Smooth muscle cell (in vitro differentiated cells): Measurements from ENCODE around the gene AKNAD1. TPM values are rescaled to one million over a fixed set of nuclear protein-coding genes. Genes with fewer than 3 reads are reported as not detected.

Experiments
- DNase-seq: peaks from one replicate; lab custom pipeline; 2025; ENCODE audit not compliant: unreplicated experiment; lab: John Stamatoyannopoulos, UW
- H2AFZ ChIP-seq: fragments of 200-600 bp; sonication (generic); 2 replicates; pipeline ENCODE4 v1.6.0; 2016; ENCODE audit warnings: antibody characterized with exemption, low read depth, mild to moderate bottlenecking
- H3F3A ChIP-seq: fragments of 200-600 bp; sonication (generic); 2 replicates; pipeline ENCODE4 v1.6.0; 2017; ENCODE audit warnings: antibody characterized with exemption, low read depth
- H3K27ac ChIP-seq: fragments of 200-600 bp; sonication (generic); 2 replicates; pipeline ENCODE4 v1.5.1; 2016; ENCODE audit warnings: low read depth, mild to moderate bottlenecking
- H3K27me3 ChIP-seq: fragments of 200-600 bp; sonication (generic); 2 replicates; pipeline ENCODE4 v1.6.1; 2016; ENCODE audit warnings: low read depth, mild to moderate bottlenecking
- H3K36me3 ChIP-seq: fragments of 200-600 bp; sonication (generic); 2 replicates; pipeline ENCODE4 v1.5.1; 2016; ENCODE audit warnings: low read depth
- H3K4me1 ChIP-seq: fragments of 200-600 bp; sonication (generic); 2 replicates; pipeline ENCODE4 v1.5.1; 2016; ENCODE audit warnings: low read depth
- H3K4me2 ChIP-seq: fragments of 200-600 bp; sonication (generic); 2 replicates; pipeline ENCODE4 v1.6.0; 2016; ENCODE audit warnings: mild to moderate bottlenecking
- H3K4me3 ChIP-seq: fragments of 200-600 bp; sonication (generic); 2 replicates; pipeline ENCODE4 v1.5.1; 2016; ENCODE audit warnings: mild to moderate bottlenecking
- H3K79me2 ChIP-seq: fragments of 200-600 bp; sonication (generic); 2 replicates; pipeline ENCODE4 v1.6.0; 2016; ENCODE audit warnings: low read depth, mild to moderate bottlenecking
- H3K9ac ChIP-seq: fragments of 200-600 bp; sonication (generic); 2 replicates; pipeline ENCODE4 v1.6.0; 2016; ENCODE audit warnings: low read depth
- H3K9me3 ChIP-seq: fragments of 200-600 bp; sonication (generic); replicated peaks from 2 replicates; pipeline ENCODE4 v1.5.1; 2016; ENCODE audit warnings: low read depth
- H4K20me1 ChIP-seq: fragments of 200-600 bp; sonication (generic); 2 replicates; pipeline ENCODE4 v1.6.0; 2016; ENCODE audit warnings: low read depth
- WGBS: methylation state at CpG from one replicate; pipeline ENCODE4 v1.1.7; 2016; ENCODE audit warnings: low lambda C conversion rate; 5-methylcytosine and 5-hydroxymethylcytosine counted together
- polyA plus RNA-seq: library from polyadenylated mRNA; unstranded; fragments of >200 nt; fragmentation: Nextera tagmentation; extraction: Ambion mirVana; gene quantifications from 2 replicates; pipeline ENCODE4 v1.2.1, GENCODE V29; 2016
- total RNA-seq: library from RNA; depleted of rRNA; stranded (reverse); fragments of >200 nt; gene quantifications from 2 replicates; pipeline ENCODE4 v1.2.3, GENCODE V29; 2014
- TF ChIP-seq, protein P1 (sequence below): fragments of 200-600 bp; sonication (generic); IDR thresholded peaks from 2 replicates; pipeline ENCODE4 v1.5.1; 2017; ENCODE audit warnings: borderline replicate concordance, mild to moderate bottlenecking, antibody characterized with exemption; ENCODE audit not compliant: insufficient read depth, poor library complexity, severe bottlenecking

The AKNAD1 gene
- total and polyA plus RNA-seq, 2 experiments from 2014 or later: 0.40 TPM; not detected in 1

DNA sequence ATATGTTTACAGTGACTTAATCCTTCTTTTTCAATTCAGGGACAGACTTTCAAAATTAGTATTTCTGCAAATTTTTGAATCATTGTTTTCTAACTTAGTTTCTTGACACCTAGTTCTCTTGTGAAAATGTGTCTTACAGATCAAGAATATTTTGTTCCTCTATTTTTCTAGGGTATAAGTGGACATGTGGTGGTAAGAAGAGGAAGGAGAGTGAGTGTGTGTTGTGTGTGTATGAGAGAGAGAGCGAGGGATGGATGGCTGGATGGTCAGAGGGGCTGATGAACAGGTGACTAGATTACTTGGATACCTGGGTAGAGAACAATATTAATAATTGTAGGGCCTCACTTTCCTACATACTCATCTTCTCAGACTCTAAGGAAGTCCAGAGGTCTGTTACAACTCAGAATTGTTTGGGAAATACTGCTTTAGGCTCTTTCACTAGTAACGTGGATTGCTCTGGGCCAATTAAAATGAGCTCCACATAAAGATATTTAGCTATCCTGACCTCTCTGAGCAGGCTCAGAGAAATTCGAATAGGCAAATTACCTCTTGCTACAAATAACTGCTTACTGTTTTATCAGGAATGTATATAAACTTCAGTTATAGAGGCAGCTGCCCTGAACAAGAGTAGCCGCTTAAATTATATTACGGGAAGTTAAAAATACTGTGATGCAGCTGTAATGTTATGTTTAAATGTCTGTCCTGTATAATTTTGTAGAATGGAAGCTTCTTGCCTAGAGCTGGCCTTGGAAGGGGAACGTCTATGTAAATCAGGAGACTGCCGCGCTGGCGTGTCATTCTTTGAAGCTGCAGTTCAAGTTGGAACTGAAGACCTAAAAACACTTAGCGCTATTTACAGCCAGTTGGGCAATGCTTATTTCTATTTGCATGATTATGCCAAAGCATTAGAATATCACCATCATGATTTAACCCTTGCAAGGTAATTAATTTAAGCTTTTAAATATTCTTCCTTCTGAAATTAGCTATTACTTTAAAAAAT lies 39.6 kb upstream of the AKNAD1 start:
- H3K27me3 ChIP-seq: no peaks in the 10 kb centered on the region
- H3K79me2 ChIP-seq: peaks cover under 1% of the 10 kb centered on the region
- no peaks in the 10 kb centered on the region for H3K9me3 ChIP-seq
- no peak overlapping the region for H3K27ac ChIP-seq
- 47% methylated on average over 10 of the region's 10 CpGs for WGBS
- no peak overlapping the region for H3K9ac ChIP-seq
- H3K4me1 ChIP-seq: no peaks in the 10 kb centered on the region
- no peaks in the 10 kb centered on the region for H3K36me3 ChIP-seq
- no peak for DNase-seq
- H3K4me2 ChIP-seq: no peak overlapping the region
- TF ChIP-seq, protein P1, sequence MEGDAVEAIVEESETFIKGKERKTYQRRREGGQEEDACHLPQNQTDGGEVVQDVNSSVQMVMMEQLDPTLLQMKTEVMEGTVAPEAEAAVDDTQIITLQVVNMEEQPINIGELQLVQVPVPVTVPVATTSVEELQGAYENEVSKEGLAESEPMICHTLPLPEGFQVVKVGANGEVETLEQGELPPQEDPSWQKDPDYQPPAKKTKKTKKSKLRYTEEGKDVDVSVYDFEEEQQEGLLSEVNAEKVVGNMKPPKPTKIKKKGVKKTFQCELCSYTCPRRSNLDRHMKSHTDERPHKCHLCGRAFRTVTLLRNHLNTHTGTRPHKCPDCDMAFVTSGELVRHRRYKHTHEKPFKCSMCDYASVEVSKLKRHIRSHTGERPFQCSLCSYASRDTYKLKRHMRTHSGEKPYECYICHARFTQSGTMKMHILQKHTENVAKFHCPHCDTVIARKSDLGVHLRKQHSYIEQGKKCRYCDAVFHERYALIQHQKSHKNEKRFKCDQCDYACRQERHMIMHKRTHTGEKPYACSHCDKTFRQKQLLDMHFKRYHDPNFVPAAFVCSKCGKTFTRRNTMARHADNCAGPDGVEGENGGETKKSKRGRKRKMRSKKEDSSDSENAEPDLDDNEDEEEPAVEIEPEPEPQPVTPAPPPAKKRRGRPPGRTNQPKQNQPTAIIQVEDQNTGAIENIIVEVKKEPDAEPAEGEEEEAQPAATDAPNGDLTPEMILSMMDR: no peak
- no peak overlapping the region for H3K4me3 ChIP-seq
- H2AFZ ChIP-seq: no peak overlapping the region
- no peaks in the 10 kb centered on the region for H4K20me1 ChIP-seq
- no peaks in the 10 kb centered on the region for H3F3A ChIP-seq

DNA sequence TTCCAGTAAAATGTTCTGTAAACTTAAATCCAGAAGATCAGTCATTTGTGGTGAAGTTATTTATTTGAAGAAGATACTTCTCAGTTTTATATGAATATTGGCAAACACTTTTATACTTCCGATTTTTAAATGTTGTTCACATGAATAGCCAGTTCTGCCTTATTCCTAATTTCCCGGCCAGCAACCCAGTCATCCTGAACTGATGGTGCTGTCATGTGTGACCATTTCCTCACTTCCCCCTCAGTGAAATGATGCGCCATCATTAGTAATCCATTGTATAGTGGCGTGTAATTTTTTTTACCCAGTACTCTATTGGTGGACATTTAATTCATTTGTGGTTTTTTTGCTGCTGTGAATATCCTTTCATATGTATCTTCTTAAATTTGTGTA lies 36.2 kb upstream of the AKNAD1 start:
- H3K9me3 ChIP-seq: no peaks in the 10 kb centered on the region
- TF ChIP-seq, protein P1: no peak
- H3K36me3 ChIP-seq: no peaks in the 10 kb centered on the region
- DNase-seq: no peak
- H3F3A ChIP-seq: no peaks in the 10 kb centered on the region
- H3K9ac ChIP-seq: no peak overlapping the region
- no peaks in the 10 kb centered on the region for H3K4me1 ChIP-seq
- H2AFZ ChIP-seq: no peak overlapping the region
- H3K27ac ChIP-seq: no peak overlapping the region
- no peaks in the 10 kb centered on the region for H4K20me1 ChIP-seq
- no peak overlapping the region for H3K4me2 ChIP-seq
- no peak overlapping the region for H3K4me3 ChIP-seq
- 97% methylated on average over 4 of the region's 4 CpGs for WGBS
- no peaks in the 10 kb centered on the region for H3K27me3 ChIP-seq
- peaks cover 6% of the 10 kb centered on the region for H3K79me2 ChIP-seq

DNA sequence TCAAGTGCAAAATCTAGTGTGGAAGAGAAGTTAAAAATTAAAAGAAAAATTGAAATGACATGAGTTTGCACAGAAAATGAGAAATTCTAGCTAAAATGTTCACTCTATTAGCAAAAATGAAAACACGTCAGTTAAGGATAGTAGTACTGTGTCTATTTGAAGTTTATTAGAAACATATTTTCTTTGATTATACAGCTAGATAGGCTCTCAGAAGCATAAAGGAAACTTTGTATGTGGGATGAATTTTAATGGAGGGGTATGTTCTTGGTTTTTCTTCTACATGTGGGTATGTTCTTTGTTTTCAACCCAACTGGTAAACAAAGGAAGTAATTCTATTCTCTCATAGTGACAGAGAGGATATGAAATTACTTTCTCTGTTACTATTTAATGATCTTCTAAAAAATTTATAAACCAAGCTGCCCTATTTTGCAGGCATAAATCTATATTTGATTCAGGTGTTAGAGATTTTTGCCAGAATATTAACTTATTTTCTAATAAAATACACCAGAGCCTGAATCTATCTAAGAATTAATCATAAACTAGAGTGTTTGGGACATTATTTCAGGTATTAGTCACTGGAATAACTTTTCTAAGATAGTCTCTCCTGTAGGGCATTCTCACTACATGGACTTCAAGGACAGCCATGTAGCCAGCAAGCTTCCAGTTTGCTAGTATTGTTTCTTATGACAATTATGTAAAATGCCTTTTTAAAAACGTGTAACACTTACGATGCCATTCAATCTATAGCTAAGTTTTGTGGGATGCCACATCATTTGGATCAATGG lies 35.7 kb upstream of the AKNAD1 start:
- no peak overlapping the region for H3K27ac ChIP-seq
- peaks cover 6% of the 10 kb centered on the region for H3K79me2 ChIP-seq
- DNase-seq: no peak
- no peak overlapping the region for H3K4me3 ChIP-seq
- H2AFZ ChIP-seq: no peak overlapping the region
- H3F3A ChIP-seq: no peaks in the 10 kb centered on the region
- H3K27me3 ChIP-seq: no peaks in the 10 kb centered on the region
- H3K4me2 ChIP-seq: no peak overlapping the region
- no peaks in the 10 kb centered on the region for H4K20me1 ChIP-seq
- TF ChIP-seq, protein P1: no peak
- no peak overlapping the region for H3K9ac ChIP-seq
- 87% methylated on average over 3 of the region's 3 CpGs for WGBS
- no peaks in the 10 kb centered on the region for H3K36me3 ChIP-seq
- no peaks in the 10 kb centered on the region for H3K9me3 ChIP-seq
- no peaks in the 10 kb centered on the region for H3K4me1 ChIP-seq
